Suppressor macrophage treated with lipopolysaccharide for 1 hour (primary cell): ENCODE data around the gene GAREM2.

Experiments used
- DNase-seq, 3 donors: peaks; one replicate each; pipeline ENCODE4 v3.0.0-alpha.2; 2020 to 2022

GAREM2 gene

GRCh38 chr2:26169681-26170414 is 3.0 kb upstream of the GAREM2 start:
- DNase-seq: no peak

- no peak for DNase-seq
Observed at GRCh38 chr2:26170795-26171194, 2.1 kb upstream of the GAREM2 start.

GRCh38 chr2:26172189-26172870 is 558 bp upstream of the GAREM2 start:
- no peak for DNase-seq

GRCh38 chr2:26173776-26174482 is 1.0 kb downstream of the GAREM2 start:
- no peak for DNase-seq

GRCh38 chr2:26174691-26175465 is 2.0 kb downstream of the GAREM2 start:
- DNase-seq: no peak

- DNase-seq: peak in 1 of 3 donors; percentile 20
Observed at GRCh38 chr2:26175466-26176278, 2.8 kb downstream of the GAREM2 start.

- no peak for DNase-seq
Observed at GRCh38 chr2:26176279-26176615, 3.4 kb downstream of the GAREM2 start.

GRCh38 chr2:26177122-26177521 is 4.2 kb downstream of the GAREM2 start:
- DNase-seq: no peak

- DNase-seq: no peak
Observed at GRCh38 chr2:26178246-26178645, 5.4 kb downstream of the GAREM2 start.

GRCh38 chr2:26178746-26179436 is 6.0 kb downstream of the GAREM2 start:
- peak; percentile 44 to 58 (median 57) for DNase-seq

- DNase-seq: no peak
Observed at GRCh38 chr2:26179446-26179913, 6.6 kb downstream of the GAREM2 start.

- DNase-seq: no peak
Observed at GRCh38 chr2:26182441-26182840, 9.6 kb downstream of the GAREM2 start.

- DNase-seq: no peak
Observed at GRCh38 chr2:26182887-26183630, 10.2 kb downstream of the GAREM2 start.

- DNase-seq: no peak
Observed at GRCh38 chr2:26184121-26184520, 11.2 kb downstream of the GAREM2 start.

- peak; percentile 86 to 96 (median 94) for DNase-seq
Observed at GRCh38 chr2:26184555-26185303, 11.8 kb downstream of the GAREM2 start.

GRCh38 chr2:26185304-26185928 is 12.5 kb downstream of the GAREM2 start:
- DNase-seq: no peak

- peak; percentile 54 to 65 (median 63) for DNase-seq
Observed at GRCh38 chr2:26185954-26186770, 13.3 kb downstream of the GAREM2 start.

- no peak for DNase-seq
Observed at GRCh38 chr2:26187114-26187513, 14.2 kb downstream of the GAREM2 start.
